Glomerular endothelial cell (primary cell): ENCODE measurements around the gene DCAF4. TPM values are rescaled to one million over a fixed set of nuclear protein-coding genes. Genes with fewer than 3 reads are reported as not detected.
"Not testable (repeated sequence)": the region's sequence is repeated elsewhere in the genome, so short reads cannot be mapped to it uniquely, and the experiment has no call there.

Experiments used
- DNase-seq: peaks from one replicate; pipeline ENCODE4 v3.0.0-alpha.2; 2011; ENCODE audit warnings: low read depth, low spot score; ENCODE audit errors: extremely low read depth
- total RNA-seq: library from RNA; depleted of rRNA; stranded (reverse); fragments of >200 nt; gene quantifications from 2 replicates; pipeline ENCODE4 v1.2.3, GENCODE V29; 2015

Gene DCAF4
- total RNA-seq, 1 donor from 2014 or later: 44.3 TPM

GRCh38 chr14:72966038-72966437 is 39.8 kb downstream of the DCAF4 start:
- DNase-seq: no peak

GRCh38 chr14:72968316-72968715 is 42.1 kb downstream of the DCAF4 start:
- DNase-seq: no peak

- no peak for DNase-seq
Measured at GRCh38 chr14:72970058-72970630, 43.9 kb downstream of the DCAF4 start.

GRCh38 chr14:72970824-72971434 is 44.7 kb downstream of the DCAF4 start:
- DNase-seq: no peak

GRCh38 chr14:72974661-72975060 is 48.4 kb downstream of the DCAF4 start:
- DNase-seq: no peak

GRCh38 chr14:72975770-72976169 is 49.5 kb downstream of the DCAF4 start:
- DNase-seq: no peak

GRCh38 chr14:72978856-72979255 is 52.6 kb downstream of the DCAF4 start:
- no peak for DNase-seq

- no peak for DNase-seq
Measured at GRCh38 chr14:72980863-72981262, 54.6 kb downstream of the DCAF4 start.

- no peak for DNase-seq
Measured at GRCh38 chr14:72982146-72982708, 56.0 kb downstream of the DCAF4 start.

GRCh38 chr14:72986214-72986613 is 60.0 kb downstream of the DCAF4 start:
- DNase-seq: no peak

GRCh38 chr14:72986857-72987256 is 60.6 kb downstream of the DCAF4 start:
- no peak for DNase-seq

GRCh38 chr14:72990171-72990570 is 63.9 kb downstream of the DCAF4 start:
- no peak for DNase-seq

GRCh38 chr14:72996916-72997315 is 70.7 kb downstream of the DCAF4 start:
- DNase-seq: no peak

- DNase-seq: no peak
Measured at GRCh38 chr14:72998252-72998903, 72.1 kb downstream of the DCAF4 start.

GRCh38 chr14:72999316-72999715 is 73.1 kb downstream of the DCAF4 start:
- no peak for DNase-seq

GRCh38 chr14:73000073-73000472 is 73.8 kb downstream of the DCAF4 start:
- no peak for DNase-seq

GRCh38 chr14:73003681-73004080 is 77.4 kb downstream of the DCAF4 start:
- DNase-seq: no peak

- not testable (repeated sequence) for DNase-seq
Measured at GRCh38 chr14:73004641-73005040, 78.4 kb downstream of the DCAF4 start.

- DNase-seq: no peak
Measured at GRCh38 chr14:73007835-73008234, 81.6 kb downstream of the DCAF4 start.

GRCh38 chr14:73008501-73008900 is 82.2 kb downstream of the DCAF4 start:
- no peak for DNase-seq
